Measurements from ENCODE around the gene TMEM170B. TPM values are rescaled to one million over a fixed set of nuclear protein-coding genes. Genes with fewer than 3 reads are reported as not detected.

Gene TMEM170B
- total and polyA plus RNA-seq, 2 donors (not counting 1 experiment from before 2014, with no cell fraction given): 1.5 to 4.5 TPM

GRCh38 chr6:11528996-11529395 is 8.6 kb upstream of the TMEM170B start:
- H3K9ac ChIP-seq (ENCODE audit: insufficient read depth, low read length): no peak overlapping the region
- DNase-seq (ENCODE audit: low read depth in 2 of 2): no peak
- no peak overlapping the region for H3K4me3 ChIP-seq (replicated peaks in 1 of 4; ENCODE audit: control extremely low read depth in 1 of 4, insufficient read depth in 1 of 4, low read depth in 3 of 4, low read length in 4 of 4)
- no peak overlapping the region for H2AFZ ChIP-seq (ENCODE audit: low read length)
- TF ChIP-seq CTCF (conservative IDR thresholded peaks at IDR 0.05 in 1 of 2, IDR thresholded peaks at IDR 0.05 in 1 of 2; ENCODE audit: low read depth in 1 of 2, low read length in 2 of 2) (no peak), EZH2 (IDR thresholded peaks at IDR 0.05; ENCODE audit: low read length, missing control alignments) (no peak)
- H3K36me3 ChIP-seq (ENCODE audit: control insufficient read depth, insufficient read depth, low read length): no peaks in the 10 kb centered on the region
- H3K27ac ChIP-seq (ENCODE audit: insufficient read depth, low read length): no peak overlapping the region
- no peak overlapping the region for H3K4me2 ChIP-seq (ENCODE audit: extremely low read depth, insufficient read depth, low read length)
- H3K4me1 ChIP-seq (ENCODE audit: control insufficient read depth, extremely low read depth, insufficient read depth, low read length): no peaks in the 10 kb centered on the region
- no peaks in the 10 kb centered on the region for H3K27me3 ChIP-seq (ENCODE audit: control insufficient read depth, insufficient read depth, low read length)
- H4K20me1 ChIP-seq (ENCODE audit: control insufficient read depth, extremely low read depth, insufficient read depth, low read length): no peaks in the 10 kb centered on the region
- no peaks in the 10 kb centered on the region for H3K9me3 ChIP-seq (ENCODE audit: control insufficient read depth, insufficient read depth, low read depth, low read length)
- H3K79me2 ChIP-seq (ENCODE audit: control insufficient read depth, insufficient read depth, low read length): no peaks in the 10 kb centered on the region

- no peaks in the 10 kb centered on the region for H3K79me2 ChIP-seq (ENCODE audit: control insufficient read depth, insufficient read depth, low read length)
- no peak overlapping the region for H3K4me2 ChIP-seq (ENCODE audit: extremely low read depth, insufficient read depth, low read length)
- no peak for DNase-seq (ENCODE audit: low read depth in 2 of 2)
- H3K9ac ChIP-seq (ENCODE audit: insufficient read depth, low read length): no peak overlapping the region
- no peak overlapping the region for H3K27ac ChIP-seq (ENCODE audit: insufficient read depth, low read length)
- H3K9me3 ChIP-seq (ENCODE audit: control insufficient read depth, insufficient read depth, low read depth, low read length): no peaks in the 10 kb centered on the region
- H3K36me3 ChIP-seq (ENCODE audit: control insufficient read depth, insufficient read depth, low read length): no peaks in the 10 kb centered on the region
- no peaks in the 10 kb centered on the region for H3K27me3 ChIP-seq (ENCODE audit: control insufficient read depth, insufficient read depth, low read length)
- H2AFZ ChIP-seq (ENCODE audit: low read length): no peak overlapping the region
- H3K4me1 ChIP-seq (ENCODE audit: control insufficient read depth, extremely low read depth, insufficient read depth, low read length): no peaks in the 10 kb centered on the region
- no peaks in the 10 kb centered on the region for H4K20me1 ChIP-seq (ENCODE audit: control insufficient read depth, extremely low read depth, insufficient read depth, low read length)
- TF ChIP-seq EZH2 (IDR thresholded peaks at IDR 0.05; ENCODE audit: low read length, missing control alignments) (no peak), CTCF (conservative IDR thresholded peaks at IDR 0.05 in 1 of 2, IDR thresholded peaks at IDR 0.05 in 1 of 2; ENCODE audit: low read depth in 1 of 2, low read length in 2 of 2) (no peak)
- H3K4me3 ChIP-seq (replicated peaks in 1 of 4; ENCODE audit: control extremely low read depth in 1 of 4, insufficient read depth in 1 of 4, low read depth in 3 of 4, low read length in 4 of 4): no peak overlapping the region
Measured at GRCh38 chr6:11532097-11532496, 5.5 kb upstream of the TMEM170B start.

- Histone ChIP-seq H4K20me1 (ENCODE audit: control insufficient read depth, extremely low read depth, insufficient read depth, low read length) (no peaks in the 10 kb centered on the region), H3K4me3 (replicated peaks in 1 of 4; ENCODE audit: control extremely low read depth in 1 of 4, insufficient read depth in 1 of 4, low read depth in 3 of 4, low read length in 4 of 4) (no peak overlapping the region), H3K79me2 (ENCODE audit: control insufficient read depth, insufficient read depth, low read length) (no peaks in the 10 kb centered on the region), H3K4me1 (ENCODE audit: control insufficient read depth, extremely low read depth, insufficient read depth, low read length) (no peaks in the 10 kb centered on the region), H3K4me2 (ENCODE audit: extremely low read depth, insufficient read depth, low read length) (no peak overlapping the region), H3K36me3 (ENCODE audit: control insufficient read depth, insufficient read depth, low read length) (no peaks in the 10 kb centered on the region), H3K27me3 (ENCODE audit: control insufficient read depth, insufficient read depth, low read length) (no peaks in the 10 kb centered on the region), H3K9ac (ENCODE audit: insufficient read depth, low read length) (no peak overlapping the region), H3K27ac (ENCODE audit: insufficient read depth, low read length) (no peak overlapping the region), H2AFZ (ENCODE audit: low read length) (no peak overlapping the region), H3K9me3 (ENCODE audit: control insufficient read depth, insufficient read depth, low read depth, low read length) (no peaks in the 10 kb centered on the region)
- TF ChIP-seq EZH2 (IDR thresholded peaks at IDR 0.05; ENCODE audit: low read length, missing control alignments) (no peak), CTCF (conservative IDR thresholded peaks at IDR 0.05 in 1 of 2, IDR thresholded peaks at IDR 0.05 in 1 of 2; ENCODE audit: low read depth in 1 of 2, low read length in 2 of 2) (no peak)
- no peak for DNase-seq (ENCODE audit: low read depth in 2 of 2)
Measured at GRCh38 chr6:11534561-11534960, 3.0 kb upstream of the TMEM170B start.
